Activated naive CD8-positive, alpha-beta T cell treated with anti-CD3 and anti-CD28 coated beads for 36 hours (primary cell): Measurements from ENCODE around the gene C1QTNF5. TPM values are rescaled to one million over a fixed set of nuclear protein-coding genes. Genes with fewer than 3 reads are reported as not detected.
A peak's percentile ranks its signal among the peaks of the same experiment; 100 is the strongest.
"Not testable (repeated sequence)": the region's sequence is repeated elsewhere in the genome, so short reads cannot be mapped to it uniquely, and the experiment has no call there.

Experiments used
- DNase-seq: peaks from one replicate; pipeline ENCODE4 v3.0.0; 2021
- H3K27ac Mint-ChIP-seq: one replicate; pipeline ENCODE4 v1.8.0; 2022; ENCODE audit warnings: mild to moderate bottlenecking, moderate library complexity, mixed read lengths
- H3K27me3 Mint-ChIP-seq: one replicate; pipeline ENCODE4 v1.8.0; 2022; ENCODE audit warnings: mild to moderate bottlenecking, mixed read lengths
- H3K36me3 Mint-ChIP-seq: one replicate; pipeline ENCODE4 v1.8.0; 2021; ENCODE audit warnings: mild to moderate bottlenecking, mixed read lengths
- H3K4me1 Mint-ChIP-seq: one replicate; pipeline ENCODE4 v1.8.0; 2021; ENCODE audit warnings: mixed read lengths
- H3K4me3 Mint-ChIP-seq: one replicate; pipeline ENCODE4 v1.8.0; 2022; ENCODE audit warnings: mild to moderate bottlenecking, moderate library complexity, mixed read lengths
- H3K9me3 Mint-ChIP-seq: one replicate; pipeline ENCODE4 v1.8.0; 2022; ENCODE audit warnings: mixed read lengths
- total RNA-seq, 2 experiments: library from RNA; stranded (reverse); gene quantifications; one replicate each; pipeline ENCODE4 v1.2.3, GENCODE V29; 2021

C1QTNF5 gene, protein sequence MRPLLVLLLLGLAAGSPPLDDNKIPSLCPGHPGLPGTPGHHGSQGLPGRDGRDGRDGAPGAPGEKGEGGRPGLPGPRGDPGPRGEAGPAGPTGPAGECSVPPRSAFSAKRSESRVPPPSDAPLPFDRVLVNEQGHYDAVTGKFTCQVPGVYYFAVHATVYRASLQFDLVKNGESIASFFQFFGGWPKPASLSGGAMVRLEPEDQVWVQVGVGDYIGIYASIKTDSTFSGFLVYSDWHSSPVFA
- not detected for total RNA-seq

DNA sequence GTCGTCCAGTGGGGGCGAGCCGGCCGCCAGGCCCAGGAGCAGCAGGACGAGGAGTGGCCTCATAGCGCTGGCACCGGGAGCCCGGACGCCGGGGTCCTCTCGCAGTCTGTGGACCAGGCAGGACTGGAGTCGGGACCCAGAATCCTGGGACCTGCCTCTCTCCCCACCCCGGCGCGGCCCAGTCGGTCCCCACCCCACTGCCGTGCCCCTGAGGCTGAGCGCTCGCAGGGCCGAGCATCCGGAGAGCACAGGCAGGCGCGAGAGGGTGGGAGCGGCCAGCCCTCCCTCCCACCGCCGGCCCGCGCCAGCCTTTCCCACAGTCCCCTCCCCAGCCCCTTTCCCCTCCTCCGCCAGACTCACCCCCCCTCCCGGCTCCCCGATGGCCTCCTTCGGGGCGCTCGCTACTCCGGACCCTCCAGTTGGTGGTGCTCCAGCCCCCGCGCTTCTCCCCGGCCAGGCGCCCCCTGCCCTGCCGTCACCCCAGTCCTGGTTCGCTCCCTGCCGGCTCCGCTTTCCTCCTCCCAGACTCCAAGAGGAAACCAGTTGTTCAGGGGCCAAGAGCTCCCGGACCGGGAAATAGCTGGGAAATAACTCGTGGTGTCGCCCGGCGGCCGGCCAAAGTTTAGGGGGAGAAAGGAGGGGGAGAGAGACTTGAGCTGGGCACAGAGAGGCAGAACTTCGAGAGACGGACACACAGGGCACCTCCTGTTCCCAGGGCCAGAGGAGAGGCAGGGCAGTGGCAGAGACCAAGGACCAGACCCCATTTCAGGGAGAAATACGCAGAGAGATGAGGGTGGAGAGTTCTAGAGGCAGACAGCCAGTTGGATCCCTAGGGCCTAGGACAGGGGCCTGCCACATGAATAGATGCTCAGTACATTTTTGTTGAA is at the start of gene C1QTNF5:
Gene C1QTNF5 (minus strand): TSS at position 549 of the 887 bp plus-strand sequence. CDS start 486 bp downstream, at position 63.
- Mint-ChIP-seq H3K27me3 (peaks cover 37% of the 10 kb centered on the region), H3K9me3 (no peaks in the 10 kb centered on the region), H3K36me3 (peaks cover 10% of the 10 kb centered on the region), H3K4me3 (no peak within 1 kb of the TSS), H3K4me1 (peaks cover 22% of the 10 kb centered on the region), H3K27ac (no peak within 1 kb of the TSS)
- no peak for DNase-seq

DNA sequence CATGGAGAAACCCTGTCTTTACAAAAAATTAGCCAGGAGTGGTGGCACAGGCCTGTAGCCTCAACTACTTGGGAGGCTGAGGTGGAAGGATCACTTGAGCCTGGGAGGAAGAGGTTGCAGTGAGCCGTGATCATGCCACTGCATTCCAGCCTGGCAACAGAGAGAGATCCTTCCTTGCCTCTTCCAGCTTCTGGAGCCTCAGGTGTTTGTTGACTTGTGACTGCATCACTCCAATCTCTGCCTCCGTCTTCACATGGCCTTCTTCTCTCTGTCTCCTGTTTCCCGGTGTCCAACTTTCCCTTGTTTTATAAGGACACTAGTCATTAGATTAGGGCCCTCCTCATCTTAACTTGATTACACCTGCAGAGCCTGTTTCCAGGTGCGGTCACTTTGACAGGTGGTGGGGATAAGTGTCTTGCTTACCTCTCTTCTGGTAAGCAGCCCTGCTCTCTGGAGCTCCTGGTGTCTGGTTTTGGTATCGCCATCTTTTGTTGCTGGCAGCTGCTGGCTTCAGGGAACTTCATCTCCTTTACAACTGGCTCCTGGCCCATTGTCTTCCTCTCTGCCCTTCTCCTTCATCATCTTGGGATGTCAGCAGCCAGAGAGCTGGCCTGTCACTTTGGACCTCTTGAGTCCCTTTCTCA is 49.0 kb upstream of the C1QTNF5 start:
- Mint-ChIP-seq H3K36me3 (no peaks in the 10 kb centered on the region), H3K9me3 (no peaks in the 10 kb centered on the region), H3K4me1 (no peaks in the 10 kb centered on the region), H3K27ac (no peak overlapping the region), H3K27me3 (peaks cover 9% of the 10 kb centered on the region), H3K4me3 (no peak overlapping the region)
- DNase-seq, result no peak

- H3K4me3 Mint-ChIP-seq, result no peak overlapping the region
Measured at GRCh38 chr11:119388103-119388502, 47.4 kb upstream of the C1QTNF5 start.

DNA sequence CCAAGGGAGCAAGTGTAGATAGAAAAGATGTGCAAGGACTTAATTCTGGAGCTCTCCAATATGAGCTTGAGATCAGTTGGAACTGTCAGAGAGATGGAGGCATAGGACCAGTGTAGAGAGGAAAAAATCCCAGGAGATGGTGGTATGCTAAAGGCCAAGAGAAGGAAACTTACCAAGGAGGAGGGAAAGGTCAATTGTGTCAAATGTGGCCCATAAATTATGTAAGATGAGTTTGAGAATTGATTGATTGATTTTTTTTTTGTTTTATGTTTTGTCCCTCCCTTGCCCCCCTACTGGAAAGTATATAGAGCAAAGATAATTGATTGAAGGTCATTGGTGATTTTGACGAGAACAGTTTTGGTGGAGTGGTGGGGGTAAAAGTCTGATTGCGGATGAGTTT is 43.6 kb upstream of the C1QTNF5 start:
- H3K4me1 Mint-ChIP-seq, result peaks cover 5% of the 10 kb centered on the region
- H3K9me3 Mint-ChIP-seq, result no peaks in the 10 kb centered on the region
- no peaks in the 10 kb centered on the region for H3K36me3 Mint-ChIP-seq
- H3K27me3 Mint-ChIP-seq, result no peaks in the 10 kb centered on the region
- H3K4me3 Mint-ChIP-seq, result no peak overlapping the region
- DNase-seq, result no peak
- no peak overlapping the region for H3K27ac Mint-ChIP-seq

More at GRCh38 chr11:119388103-119388502, 47.4 kb upstream of the C1QTNF5 start:
- no peak overlapping the region for H3K27ac Mint-ChIP-seq
- H3K36me3 Mint-ChIP-seq, result no peaks in the 10 kb centered on the region
- H3K27me3 Mint-ChIP-seq, result peaks cover 5% of the 10 kb centered on the region
- H3K4me1 Mint-ChIP-seq, result no peaks in the 10 kb centered on the region
- no peak for DNase-seq
- no peaks in the 10 kb centered on the region for H3K9me3 Mint-ChIP-seq

DNA sequence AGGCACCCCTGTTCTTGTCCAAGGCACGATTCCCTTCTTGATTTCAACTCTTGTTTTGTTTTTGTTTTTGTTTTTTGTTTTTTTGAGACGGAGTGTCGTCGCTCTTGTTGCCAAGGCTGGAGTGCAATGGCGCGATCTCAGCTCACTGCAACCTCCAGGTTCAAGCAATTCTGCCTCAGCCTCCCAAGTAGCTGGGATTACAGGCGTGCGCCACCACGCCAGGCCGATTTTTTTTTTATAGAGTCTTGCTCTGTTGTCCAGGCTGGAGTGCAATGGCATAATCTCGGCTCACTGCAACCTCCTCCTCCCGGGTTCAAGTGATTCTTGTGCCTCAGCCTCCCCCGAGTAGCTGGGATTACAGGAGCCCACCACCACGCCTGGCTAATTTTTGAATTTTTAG is 41.8 kb upstream of the C1QTNF5 start:
- not testable (repeated sequence) for DNase-seq

GRCh38 chr11:119382101-119382500 is 41.4 kb upstream of the C1QTNF5 start:
- Mint-ChIP-seq H3K9me3 (no peaks in the 10 kb centered on the region), H3K4me3 (no peak overlapping the region), H3K4me1 (peaks cover 5% of the 10 kb centered on the region), H3K36me3 (no peaks in the 10 kb centered on the region), H3K27me3 (no peaks in the 10 kb centered on the region), H3K27ac (no peak overlapping the region)
- no peak for DNase-seq

More for the DNA sequence above, 41.8 kb upstream of the C1QTNF5 start:
- not testable (repeated sequence) for H3K36me3 Mint-ChIP-seq, H3K4me3 Mint-ChIP-seq, H3K27ac Mint-ChIP-seq, H3K27me3 Mint-ChIP-seq, H3K4me1 Mint-ChIP-seq, H3K9me3 Mint-ChIP-seq

GRCh38 chr11:119381181-119381988 is 40.7 kb upstream of the C1QTNF5 start, which contains the start of gene USP2:
TSS of gene USP2 (minus strand) at chr11:119381690. CDS start at chr11:119373480, 8,210 bp downstream.
- H3K27me3 Mint-ChIP-seq, result no peaks in the 10 kb centered on the region
- H3K36me3 Mint-ChIP-seq, result no peaks in the 10 kb centered on the region
- peak within 1 kb of the TSS; percentile 86 for H3K27ac Mint-ChIP-seq
- no peak within 1 kb of the TSS for H3K4me3 Mint-ChIP-seq
- peak; percentile 99 for DNase-seq
- peaks cover 5% of the 10 kb centered on the region for H3K4me1 Mint-ChIP-seq
- H3K9me3 Mint-ChIP-seq, result no peaks in the 10 kb centered on the region

GRCh38 chr11:119380827-119381180 is 40.1 kb upstream of the C1QTNF5 start:
- H3K36me3 Mint-ChIP-seq, result no peaks in the 10 kb centered on the region
- no peaks in the 10 kb centered on the region for H3K27me3 Mint-ChIP-seq
- H3K27ac Mint-ChIP-seq, result no peak overlapping the region
- peaks cover 5% of the 10 kb centered on the region for H3K4me1 Mint-ChIP-seq
- no peak overlapping the region for H3K4me3 Mint-ChIP-seq
- DNase-seq, result no peak
- H3K9me3 Mint-ChIP-seq, result no peaks in the 10 kb centered on the region

GRCh38 chr11:119380160-119380826 is 39.6 kb upstream of the C1QTNF5 start:
- no peak overlapping the region for H3K4me3 Mint-ChIP-seq
- no peak overlapping the region for H3K27ac Mint-ChIP-seq
- no peaks in the 10 kb centered on the region for H3K9me3 Mint-ChIP-seq
- no peak for DNase-seq
- H3K27me3 Mint-ChIP-seq, result no peaks in the 10 kb centered on the region
- H3K4me1 Mint-ChIP-seq, result peaks cover 5% of the 10 kb centered on the region
- H3K36me3 Mint-ChIP-seq, result no peaks in the 10 kb centered on the region

DNA sequence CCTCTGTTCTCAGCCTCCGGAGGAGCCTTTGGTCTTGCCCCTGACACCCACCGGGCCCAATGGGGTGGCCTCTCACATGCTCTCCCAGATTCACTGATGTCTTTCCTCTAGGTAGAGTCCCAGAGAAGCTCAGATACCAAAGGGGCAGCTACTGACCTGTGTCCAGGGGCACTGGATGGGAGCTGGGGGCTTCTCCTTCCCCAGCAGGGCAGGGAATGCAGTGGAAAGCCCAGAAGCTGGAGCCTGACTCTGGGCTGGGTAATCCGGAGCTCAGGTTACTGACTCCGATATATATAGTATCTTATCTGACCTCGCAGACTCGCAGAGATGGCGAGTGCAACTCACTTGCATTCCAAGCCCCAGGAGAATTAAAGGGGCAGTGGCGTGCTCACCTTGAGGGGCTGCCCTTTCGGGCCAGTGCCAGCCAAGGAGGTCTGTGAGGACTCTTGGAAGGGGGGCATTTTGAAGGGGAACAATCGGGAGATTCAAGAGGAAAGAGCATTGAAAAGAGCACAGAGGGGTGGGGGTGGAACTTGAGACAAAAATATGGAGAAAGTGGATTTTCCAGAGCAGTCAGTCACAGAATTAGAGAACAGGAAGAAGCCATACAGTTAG is 38.3 kb upstream of the C1QTNF5 start:
- Mint-ChIP-seq H3K36me3 (no peaks in the 10 kb centered on the region), H3K4me1 (peaks cover 8% of the 10 kb centered on the region), H3K4me3 (no peak overlapping the region), H3K27ac (no peak overlapping the region), H3K9me3 (no peaks in the 10 kb centered on the region), H3K27me3 (no peaks in the 10 kb centered on the region)
- DNase-seq, result no peak

- no peaks in the 10 kb centered on the region for H3K27me3 Mint-ChIP-seq
- H3K27ac Mint-ChIP-seq, result no peak overlapping the region
- no peaks in the 10 kb centered on the region for H3K9me3 Mint-ChIP-seq
- no peak for DNase-seq
- H3K4me1 Mint-ChIP-seq, result peaks cover 10% of the 10 kb centered on the region
- H3K36me3 Mint-ChIP-seq, result no peaks in the 10 kb centered on the region
- no peak overlapping the region for H3K4me3 Mint-ChIP-seq
Measured at GRCh38 chr11:119377961-119378667, 37.4 kb upstream of the C1QTNF5 start.

DNA sequence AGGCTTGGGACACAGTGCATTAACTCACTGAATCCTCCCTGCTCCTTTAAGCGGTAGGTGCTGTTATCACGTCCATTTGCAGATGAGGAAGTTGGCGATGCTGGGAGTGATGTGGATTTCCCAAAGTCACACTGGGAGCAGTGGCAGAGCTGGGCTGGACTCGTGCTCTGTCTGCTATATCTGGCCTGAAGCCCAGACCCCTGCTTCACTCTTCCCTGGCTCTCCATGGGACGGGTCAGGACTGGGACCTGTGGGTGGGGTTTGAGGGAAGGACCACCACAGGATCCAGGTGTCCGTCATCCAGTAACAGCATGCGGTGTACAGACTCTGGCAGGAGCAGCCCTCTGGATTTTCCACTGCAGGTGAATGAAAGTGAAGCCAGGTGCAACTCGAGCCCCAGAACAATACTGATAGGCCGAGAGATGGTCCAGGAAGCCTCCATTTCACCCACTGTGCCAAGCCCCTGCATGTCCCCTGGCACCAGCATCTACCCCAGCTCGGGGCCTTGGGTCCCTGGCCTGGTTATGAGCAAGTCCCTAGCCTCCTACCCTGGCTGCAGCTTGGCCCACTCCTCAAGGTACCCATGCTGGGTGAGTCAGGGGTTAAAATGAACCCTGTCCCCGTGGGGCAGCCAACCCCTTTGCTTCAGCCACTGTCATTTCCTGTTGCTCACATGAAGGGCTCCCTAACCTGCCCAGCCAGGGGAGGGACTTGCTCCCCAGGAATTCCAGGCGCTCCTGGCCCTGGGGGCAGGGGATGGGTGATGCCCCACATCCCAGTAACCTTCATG is 36.6 kb upstream of the C1QTNF5 start:
- Mint-ChIP-seq H3K27me3 (no peaks in the 10 kb centered on the region), H3K4me1 (peaks cover 10% of the 10 kb centered on the region), H3K9me3 (no peaks in the 10 kb centered on the region), H3K4me3 (no peak overlapping the region), H3K36me3 (no peaks in the 10 kb centered on the region), H3K27ac (no peak overlapping the region)
- DNase-seq, result no peak
